ENCODE measurements around the gene TPRX2.
"Not testable (repeated sequence)": the region's sequence is repeated elsewhere in the genome, so short reads cannot be mapped to it uniquely, and the experiment has no call there.

TPRX2 gene

GRCh38 chr19:47854459-47854858 lies 4.6 kb upstream of the TPRX2 start:
- peak; percentile 52 for DNase-seq (ENCODE audit: low read depth)
- no peak for TF ChIP-seq MYC (IDR thresholded peaks at IDR 0.05; ENCODE audit: low read depth, low read length)
- TF ChIP-seq, protein P1, sequence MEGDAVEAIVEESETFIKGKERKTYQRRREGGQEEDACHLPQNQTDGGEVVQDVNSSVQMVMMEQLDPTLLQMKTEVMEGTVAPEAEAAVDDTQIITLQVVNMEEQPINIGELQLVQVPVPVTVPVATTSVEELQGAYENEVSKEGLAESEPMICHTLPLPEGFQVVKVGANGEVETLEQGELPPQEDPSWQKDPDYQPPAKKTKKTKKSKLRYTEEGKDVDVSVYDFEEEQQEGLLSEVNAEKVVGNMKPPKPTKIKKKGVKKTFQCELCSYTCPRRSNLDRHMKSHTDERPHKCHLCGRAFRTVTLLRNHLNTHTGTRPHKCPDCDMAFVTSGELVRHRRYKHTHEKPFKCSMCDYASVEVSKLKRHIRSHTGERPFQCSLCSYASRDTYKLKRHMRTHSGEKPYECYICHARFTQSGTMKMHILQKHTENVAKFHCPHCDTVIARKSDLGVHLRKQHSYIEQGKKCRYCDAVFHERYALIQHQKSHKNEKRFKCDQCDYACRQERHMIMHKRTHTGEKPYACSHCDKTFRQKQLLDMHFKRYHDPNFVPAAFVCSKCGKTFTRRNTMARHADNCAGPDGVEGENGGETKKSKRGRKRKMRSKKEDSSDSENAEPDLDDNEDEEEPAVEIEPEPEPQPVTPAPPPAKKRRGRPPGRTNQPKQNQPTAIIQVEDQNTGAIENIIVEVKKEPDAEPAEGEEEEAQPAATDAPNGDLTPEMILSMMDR (IDR thresholded peaks at IDR 0.05; ENCODE audit: low read depth, low read length), result no peak
- TF ChIP-seq POLR2A (IDR thresholded peaks at IDR 0.05; ENCODE audit: extremely low read depth, insufficient read length), result no peak
- no peak for TF ChIP-seq MAX (IDR thresholded peaks at IDR 0.05; ENCODE audit: low read depth, low read length)
- no peak overlapping the region for H3K4me3 ChIP-seq (ENCODE audit: low read depth, low read length)

DNA sequence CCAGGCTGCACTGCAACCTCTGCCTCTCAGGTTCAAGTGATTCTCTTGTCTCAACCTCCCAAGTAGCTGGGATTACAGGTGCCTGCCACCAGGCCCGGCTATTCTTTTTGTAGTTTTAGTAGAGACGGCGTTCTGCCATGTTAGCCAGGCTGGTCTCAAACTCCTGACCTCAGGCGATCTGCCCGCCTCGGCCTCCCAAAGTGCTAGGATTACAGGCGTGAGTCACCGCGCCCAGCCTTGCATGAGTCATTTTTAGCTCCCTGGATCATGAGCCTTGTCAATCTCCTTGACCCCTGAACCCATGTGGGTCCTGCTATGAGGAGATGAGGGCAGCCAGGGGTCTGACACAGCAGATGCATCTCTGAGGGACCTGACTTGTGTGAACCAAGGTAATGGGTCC lies 804 bp upstream of the TPRX2 start:
- H3K4me3 ChIP-seq (ENCODE audit: low read depth, low read length), result not testable (repeated sequence)
- DNase-seq (ENCODE audit: low read depth), result peak; percentile 78

- DNase-seq (ENCODE audit: low read depth); H3K4me3 ChIP-seq (ENCODE audit: low read depth, low read length): not testable (repeated sequence)
Measured at GRCh38 chr19:47859838-47860237, 803 bp downstream of the TPRX2 start.

DNA sequence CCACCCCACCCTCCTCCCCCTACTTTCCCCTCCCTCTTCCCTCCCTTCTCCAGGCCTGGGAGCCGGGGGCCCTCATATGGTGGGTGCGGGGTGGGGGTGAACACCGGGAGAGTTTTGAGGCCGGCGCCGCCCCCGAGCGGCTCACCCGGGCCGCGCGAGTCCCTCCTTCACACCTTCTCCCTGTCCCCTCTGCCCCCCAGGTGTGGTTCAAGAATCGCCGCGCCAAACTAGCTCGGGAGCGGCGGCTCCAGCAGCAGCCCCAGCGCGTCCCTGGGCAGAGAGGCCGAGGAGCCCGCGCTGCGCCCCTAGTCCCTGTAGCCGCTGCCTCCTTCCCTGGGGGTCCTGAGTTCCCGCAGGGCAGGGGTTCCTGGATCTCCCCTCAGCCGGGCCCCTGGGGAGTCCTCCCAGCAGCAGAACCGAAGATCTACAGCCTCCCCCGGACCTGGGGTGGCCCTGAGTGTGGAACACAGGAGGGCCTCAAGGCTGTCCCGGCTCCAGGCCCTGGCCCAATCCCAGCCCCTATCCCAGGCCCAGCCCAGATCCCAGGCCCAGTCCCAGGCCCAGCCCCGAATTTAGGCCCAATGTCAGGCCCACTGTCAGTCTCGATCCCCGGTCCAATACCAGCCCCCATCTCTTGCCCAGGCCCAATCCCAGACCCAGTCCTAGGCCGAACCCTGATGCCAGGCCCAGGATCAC lies 1.7 kb downstream of the TPRX2 start:
- DNase-seq (ENCODE audit: low read depth), result no peak

GRCh38 chr19:47861630-47862029 lies 2.6 kb downstream of the TPRX2 start:
- H3K4me3 ChIP-seq (ENCODE audit: low read depth, low read length), result no peak overlapping the region

More for the DNA sequence above, 1.7 kb downstream of the TPRX2 start:
- no peak overlapping the region for H3K4me3 ChIP-seq (ENCODE audit: low read depth, low read length)
- TF ChIP-seq MYC (IDR thresholded peaks at IDR 0.05; ENCODE audit: low read depth, low read length) (no peak), MAX (IDR thresholded peaks at IDR 0.05; ENCODE audit: low read depth, low read length) (no peak), POLR2A (IDR thresholded peaks at IDR 0.05; ENCODE audit: extremely low read depth, insufficient read length) (no peak)
- TF ChIP-seq, protein P1 (IDR thresholded peaks at IDR 0.05; ENCODE audit: low read depth, low read length), result no peak

GRCh38 chr19:47863514-47863936 lies 4.5 kb downstream of the TPRX2 start:
- peak; percentile 92 for DNase-seq (ENCODE audit: low read depth)

More at GRCh38 chr19:47861630-47862029, 2.6 kb downstream of the TPRX2 start:
- DNase-seq (ENCODE audit: low read depth), result no peak
- no peak for TF ChIP-seq POLR2A (IDR thresholded peaks at IDR 0.05; ENCODE audit: extremely low read depth, insufficient read length)
- TF ChIP-seq MYC (IDR thresholded peaks at IDR 0.05; ENCODE audit: low read depth, low read length), result no peak
- no peak for TF ChIP-seq MAX (IDR thresholded peaks at IDR 0.05; ENCODE audit: low read depth, low read length)
- TF ChIP-seq, protein P1 (IDR thresholded peaks at IDR 0.05; ENCODE audit: low read depth, low read length), result no peak

More at GRCh38 chr19:47863514-47863936, 4.5 kb downstream of the TPRX2 start:
- TF ChIP-seq, protein P1 (IDR thresholded peaks at IDR 0.05; ENCODE audit: low read depth, low read length), result peak; percentile 100
- TF ChIP-seq POLR2A (IDR thresholded peaks at IDR 0.05; ENCODE audit: extremely low read depth, insufficient read length) (no peak), MYC (IDR thresholded peaks at IDR 0.05; ENCODE audit: low read depth, low read length) (no peak), MAX (IDR thresholded peaks at IDR 0.05; ENCODE audit: low read depth, low read length) (no peak)
- no peak overlapping the region for H3K4me3 ChIP-seq (ENCODE audit: low read depth, low read length)

Measured in NB4 (cell line).